GM12874 (cell line): ENCODE data around the gene SLC48A1.

Experiments used
- TF ChIP-seq, protein P1 (sequence below): IDR thresholded peaks from 2 replicates; pipeline ENCODE4 v1.5.1; 2011; ENCODE audit warnings: low read depth, mild to moderate bottlenecking, control low read depth, low read length, moderate library complexity; ENCODE audit not compliant: insufficient read depth

Gene SLC48A1

DNA sequence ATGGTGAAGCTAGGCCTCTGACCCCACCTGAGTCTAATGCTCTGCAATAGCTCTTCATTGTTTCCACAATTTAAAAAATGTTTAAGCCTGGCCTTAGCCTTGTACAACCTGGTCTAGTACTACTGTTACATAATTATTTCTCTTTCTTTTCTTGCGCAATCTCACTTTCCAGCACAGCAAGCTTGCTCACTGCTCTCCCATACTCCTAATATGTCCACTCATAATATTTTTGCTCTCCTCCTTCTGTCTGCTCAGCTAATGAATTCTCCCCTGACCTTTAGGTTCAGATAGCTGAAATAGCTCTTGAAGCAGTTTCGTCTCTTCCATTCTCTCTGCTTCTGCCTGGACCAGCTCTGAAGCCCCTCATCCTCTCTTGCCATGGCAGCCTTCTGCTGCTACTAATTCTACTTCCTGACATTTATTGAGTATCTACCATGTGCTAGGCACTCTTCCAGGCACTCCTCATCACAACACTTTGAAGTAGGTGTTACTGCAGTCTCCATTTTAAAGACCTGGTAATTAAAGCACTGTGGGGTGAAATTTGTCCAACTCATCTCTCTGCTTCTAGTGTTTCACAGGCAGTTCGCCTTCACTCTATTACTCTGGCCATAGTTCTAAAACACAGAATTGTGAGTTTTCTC lies 2.8 kb upstream of the SLC48A1 start:
- TF ChIP-seq, protein P1, sequence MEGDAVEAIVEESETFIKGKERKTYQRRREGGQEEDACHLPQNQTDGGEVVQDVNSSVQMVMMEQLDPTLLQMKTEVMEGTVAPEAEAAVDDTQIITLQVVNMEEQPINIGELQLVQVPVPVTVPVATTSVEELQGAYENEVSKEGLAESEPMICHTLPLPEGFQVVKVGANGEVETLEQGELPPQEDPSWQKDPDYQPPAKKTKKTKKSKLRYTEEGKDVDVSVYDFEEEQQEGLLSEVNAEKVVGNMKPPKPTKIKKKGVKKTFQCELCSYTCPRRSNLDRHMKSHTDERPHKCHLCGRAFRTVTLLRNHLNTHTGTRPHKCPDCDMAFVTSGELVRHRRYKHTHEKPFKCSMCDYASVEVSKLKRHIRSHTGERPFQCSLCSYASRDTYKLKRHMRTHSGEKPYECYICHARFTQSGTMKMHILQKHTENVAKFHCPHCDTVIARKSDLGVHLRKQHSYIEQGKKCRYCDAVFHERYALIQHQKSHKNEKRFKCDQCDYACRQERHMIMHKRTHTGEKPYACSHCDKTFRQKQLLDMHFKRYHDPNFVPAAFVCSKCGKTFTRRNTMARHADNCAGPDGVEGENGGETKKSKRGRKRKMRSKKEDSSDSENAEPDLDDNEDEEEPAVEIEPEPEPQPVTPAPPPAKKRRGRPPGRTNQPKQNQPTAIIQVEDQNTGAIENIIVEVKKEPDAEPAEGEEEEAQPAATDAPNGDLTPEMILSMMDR, result no peak

GRCh38 chr12:47771304-47771703 lies 1.7 kb upstream of the SLC48A1 start:
- TF ChIP-seq, protein P1, result no peak

GRCh38 chr12:47772094-47772660 lies 861 bp upstream of the SLC48A1 start:
- TF ChIP-seq, protein P1, result no peak

DNA sequence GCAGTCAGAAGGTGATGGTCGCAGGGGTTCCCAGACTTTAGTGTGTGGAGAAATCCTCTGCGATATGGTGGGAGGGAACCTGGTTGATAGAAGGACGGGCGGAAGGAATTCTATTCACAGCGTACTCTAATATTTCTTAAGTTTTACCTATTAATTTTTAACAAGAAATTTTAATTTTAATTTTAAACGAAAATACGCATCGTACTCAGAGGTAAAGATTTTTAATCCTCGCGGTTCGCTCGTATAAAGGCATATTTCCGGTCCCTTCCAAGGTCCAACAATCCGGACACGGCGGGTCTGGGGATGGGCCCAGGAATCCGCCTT lies 338 bp upstream of the SLC48A1 start:
- TF ChIP-seq, protein P1, result no peak

DNA sequence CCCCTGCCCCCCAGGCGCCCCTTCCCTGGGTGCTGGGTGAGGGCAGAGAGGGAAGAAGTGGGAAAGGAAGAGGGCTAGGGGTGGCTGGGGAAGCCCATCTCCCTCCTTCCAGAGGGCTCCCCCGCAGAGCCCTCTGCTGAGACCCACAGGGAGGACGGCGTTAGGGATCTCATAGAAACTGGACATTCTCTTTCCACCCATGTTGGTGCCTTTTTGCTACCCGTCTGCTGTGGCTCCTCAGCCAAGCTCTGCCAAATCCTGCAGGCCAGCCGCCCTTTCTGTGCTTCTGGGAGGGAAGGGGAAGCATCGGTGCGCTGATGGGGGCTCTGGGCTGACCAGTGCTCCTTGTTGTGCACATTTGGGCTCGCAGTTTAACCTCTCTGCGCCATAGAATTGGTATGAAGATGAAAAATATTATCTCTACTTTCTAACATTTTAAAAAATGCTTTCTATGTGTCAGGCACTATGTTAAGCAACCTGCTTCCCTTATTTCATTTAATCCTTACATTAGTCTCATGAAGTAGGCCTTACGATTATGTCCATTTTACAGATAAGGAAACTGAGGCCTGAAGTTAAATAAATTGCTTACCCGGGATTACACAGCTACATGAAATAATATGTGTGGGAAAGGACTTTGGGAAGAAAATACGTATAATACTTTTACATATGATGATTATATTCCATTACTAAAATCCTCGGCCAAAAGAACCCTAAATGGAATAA lies 981 bp downstream of the SLC48A1 start:
- TF ChIP-seq, protein P1, result no peak

DNA sequence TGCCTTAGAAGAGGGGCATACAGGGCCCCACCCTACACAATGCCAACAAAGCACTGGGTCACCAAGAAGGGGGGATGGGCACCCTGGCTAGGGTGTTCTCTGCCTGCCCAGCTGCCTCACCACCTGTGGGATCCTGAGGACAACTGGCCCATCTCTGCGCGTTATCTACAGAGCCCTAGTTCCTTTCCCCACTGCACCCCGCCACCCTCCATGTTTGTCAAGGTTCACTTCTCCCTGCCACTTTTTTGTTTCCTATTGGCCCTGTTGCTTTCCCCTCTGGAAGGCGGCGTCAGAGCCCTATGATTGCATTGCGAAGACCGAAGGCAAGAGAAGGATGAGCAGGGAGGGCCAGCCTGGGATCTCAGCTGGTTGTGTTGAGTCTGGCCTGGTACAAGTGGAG lies 1.6 kb downstream of the SLC48A1 start:
- TF ChIP-seq, protein P1, result no peak

DNA sequence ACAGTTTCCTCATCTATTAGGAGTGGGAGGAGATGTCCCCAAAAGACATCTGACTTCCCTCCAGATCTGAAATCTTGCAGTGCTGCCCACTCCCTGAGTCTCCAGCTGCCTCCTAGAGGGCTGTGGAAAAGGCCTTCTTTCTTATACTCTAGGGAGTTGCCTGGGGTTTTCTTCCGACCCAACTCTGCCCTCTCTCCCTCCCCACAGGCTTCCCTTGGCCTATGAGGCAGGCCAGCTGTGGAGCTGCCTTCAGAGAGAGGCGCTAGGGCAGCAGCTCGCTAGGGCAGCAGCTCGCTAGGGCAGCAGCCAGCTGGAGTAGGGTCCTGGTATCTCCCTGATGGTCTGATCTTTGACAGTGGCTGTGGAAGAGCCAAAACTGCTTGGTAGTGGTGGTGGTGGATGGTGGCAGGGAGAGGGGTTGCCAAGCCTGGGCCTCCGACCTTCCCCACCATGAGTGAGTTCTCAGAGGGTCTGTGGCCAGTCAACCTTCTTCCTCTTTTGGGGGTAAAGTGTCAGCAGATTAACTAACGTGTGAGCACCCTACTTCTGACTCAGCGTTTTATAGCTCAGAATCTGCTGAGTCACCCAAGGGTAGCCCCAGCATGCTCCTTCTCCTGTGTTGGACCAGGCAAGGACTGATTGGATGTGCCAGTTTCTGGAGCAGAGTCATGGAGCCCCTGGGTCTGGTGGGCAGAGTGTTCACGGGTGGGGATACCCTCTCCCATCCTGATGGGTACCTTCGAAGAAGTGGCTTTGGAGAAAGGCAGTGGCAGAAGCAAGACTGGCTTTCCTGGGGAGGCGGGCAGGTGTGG lies 2.3 kb downstream of the SLC48A1 start:
- TF ChIP-seq, protein P1, result no peak
